OCI-LY7 (cell line): Measurements from ENCODE around the gene EYA3. TPM values are rescaled to one million over a fixed set of nuclear protein-coding genes. Genes with fewer than 3 reads are reported as not detected.

Source experiments
- BruUV-seq: library from RNA; stranded (reverse); fragments of 400-500 nt; replicated peaks from 2 replicates; lab custom pipeline; 2021; lab: Mats Ljungman, UMichigan
- CTCF ChIA-PET: fragments of 300-600 bp; sonication (Branson Sonifier 250); formaldehyde crosslinking; loops from one replicate; lab custom pipeline; 2022; ENCODE audit warnings: antibody characterized with exemption; ENCODE audit not compliant: unreplicated experiment; lab: Charles Lee
- POLR2A ChIA-PET: fragments of 300-600 bp; sonication (Branson Sonifier 250); formaldehyde crosslinking; loops from one replicate; lab custom pipeline; 2022; ENCODE audit warnings: antibody characterized with exemption; lab: Charles Lee
- DNase-seq: peaks from one replicate; pipeline ENCODE4 v3.0.0-alpha.2; 2015; ENCODE audit warnings: low spot score
- H2AFZ ChIP-seq: fragments of 200-600 bp; sonication (generic), shearing (Covaris generic); 2 replicates; pipeline ENCODE4 v1.6.1; 2014; ENCODE audit warnings: mild to moderate bottlenecking, antibody characterized with exemption, low read length, moderate library complexity
- H3K27ac ChIP-seq: fragments of 200-600 bp; sonication (generic); 2 replicates; pipeline ENCODE4 v1.5.1; 2014; ENCODE audit warnings: mixed run types, low read depth, mild to moderate bottlenecking, moderate library complexity, low read length, inconsistent platforms; ENCODE audit not compliant: poor library complexity, severe bottlenecking
- H3K36me3 ChIP-seq: fragments of 200-600 bp; sonication (generic); 2 replicates; pipeline ENCODE4 v1.6.1; 2014; ENCODE audit warnings: mild to moderate bottlenecking, antibody characterized with exemption, low read length, moderate library complexity, mixed read lengths; ENCODE audit not compliant: insufficient read depth
- H3K4me1 ChIP-seq: fragments of 200-600 bp; sonication (generic); 2 replicates; pipeline ENCODE4 v1.5.1; 2014; ENCODE audit warnings: mild to moderate bottlenecking, low read length; ENCODE audit not compliant: insufficient read depth, poor library complexity, severe bottlenecking
- H3K4me2 ChIP-seq: fragments of 200-600 bp; sonication (generic); 2 replicates; pipeline ENCODE4 v1.6.1; 2014; ENCODE audit warnings: mild to moderate bottlenecking, low read length
- H3K4me3 ChIP-seq: fragments of 200-600 bp; sonication (generic); 2 replicates; pipeline ENCODE4 v1.5.1; 2014; ENCODE audit warnings: mild to moderate bottlenecking, low read depth, low read length; ENCODE audit not compliant: poor library complexity, severe bottlenecking
- H3K79me2 ChIP-seq: fragments of 200-600 bp; sonication (generic); 2 replicates; pipeline ENCODE4 v1.6.1; 2016; ENCODE audit warnings: low read depth, mild to moderate bottlenecking, low read length, moderate library complexity, mixed read lengths; ENCODE audit not compliant: insufficient read depth
- H3K9me2 ChIP-seq: fragments of 200-600 bp; sonication (generic); 2 replicates; pipeline ENCODE4 v1.6.1; 2016; ENCODE audit warnings: mild to moderate bottlenecking, low read length, mixed read lengths; ENCODE audit not compliant: insufficient read depth
- H3K9me3 ChIP-seq: fragments of 200-600 bp; sonication (generic); 2 replicates; pipeline ENCODE4 v1.6.1; 2014; ENCODE audit warnings: mild to moderate bottlenecking, mixed run types, low read length, mixed read lengths
- H4K20me1 ChIP-seq: fragments of 200-600 bp; sonication (generic); 2 replicates; pipeline ENCODE4 v1.6.1; 2014; ENCODE audit warnings: mild to moderate bottlenecking, antibody characterized with exemption, low read length, moderate library complexity, mixed read lengths; ENCODE audit not compliant: insufficient read depth
- EZH2phosphoT487 ChIP-seq: fragments of 200-600 bp; sonication (generic); IDR thresholded peaks from 2 replicates; pipeline ENCODE4 v1.6.1; 2018; ENCODE audit warnings: low read depth, borderline replicate concordance, mild to moderate bottlenecking, mixed run types, antibody characterized with exemption, low read length, moderate library complexity, mixed read lengths
- intact Hi-C: fragments of 100-400 bp; cut with micrococcal nuclease; formaldehyde crosslinking; loops from one replicate; pipeline ENCODE4 v1.10.0; 2022; ENCODE audit not compliant: unreplicated experiment
- total RNA-seq, 2 experiments: library from RNA; depleted of rRNA in 1 of 2; stranded (reverse); fragments of >200 nt in 1 of 2; shearing (Covaris generic) in 1 of 2; gene quantifications; 2 replicates each; pipeline ENCODE4 v1.2.3, GENCODE V29; 2014 to 2022
- TF ChIP-seq, protein P1 (sequence below): fragments of 200-600 bp; sonication (generic); conservative IDR thresholded peaks from 2 replicates; pipeline ENCODE4 v1.5.1; 2014; ENCODE audit warnings: mild to moderate bottlenecking, antibody characterized with exemption, low read length, moderate library complexity, mixed read lengths

EYA3 gene
- total RNA-seq, 2 experiments from 2014 or later = 29.0 to 114 TPM

DNA sequence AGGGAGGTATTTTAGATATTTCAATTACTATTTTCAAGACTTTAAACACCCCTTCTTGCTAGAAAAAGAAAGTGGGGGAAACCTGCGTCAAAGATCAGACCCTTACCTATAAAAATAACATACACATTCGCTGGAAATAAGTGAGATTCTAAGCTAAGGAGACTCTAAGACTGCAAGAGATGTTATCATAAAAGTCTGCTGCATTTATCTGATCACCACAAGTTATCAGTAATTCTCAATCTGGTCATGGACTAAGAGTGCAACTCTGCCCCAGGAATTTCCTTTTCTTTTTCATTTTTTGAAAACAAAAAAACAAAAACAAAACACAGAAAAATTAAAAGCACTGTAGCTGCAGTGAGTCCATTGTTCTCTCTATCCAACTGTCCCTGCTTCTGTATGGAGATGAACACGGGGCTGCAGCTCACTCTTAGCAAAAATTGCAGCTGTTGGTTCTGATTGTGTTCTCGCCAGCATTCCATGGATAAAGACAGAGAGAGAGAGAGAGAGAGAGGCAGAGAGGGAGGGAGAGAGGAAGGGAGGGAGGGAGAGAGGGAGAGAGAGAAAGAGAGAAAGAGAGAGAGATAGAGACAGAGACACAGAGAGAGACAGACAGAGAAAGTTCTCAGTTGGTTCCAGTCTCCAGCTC is 114.5 kb downstream of the EYA3 start:
- no peak for DNase-seq
- POLR2A ChIA-PET = interaction anchor here (0.7 to 1.4 kb wide), 3 partner anchors 10 to 63 kb away, joined by 3 to 5 read pairs (median 4); no protein-coding TSS in a partner anchor
- TF ChIP-seq EZH2phosphoT487 = no peak
- TF ChIP-seq, protein P1, sequence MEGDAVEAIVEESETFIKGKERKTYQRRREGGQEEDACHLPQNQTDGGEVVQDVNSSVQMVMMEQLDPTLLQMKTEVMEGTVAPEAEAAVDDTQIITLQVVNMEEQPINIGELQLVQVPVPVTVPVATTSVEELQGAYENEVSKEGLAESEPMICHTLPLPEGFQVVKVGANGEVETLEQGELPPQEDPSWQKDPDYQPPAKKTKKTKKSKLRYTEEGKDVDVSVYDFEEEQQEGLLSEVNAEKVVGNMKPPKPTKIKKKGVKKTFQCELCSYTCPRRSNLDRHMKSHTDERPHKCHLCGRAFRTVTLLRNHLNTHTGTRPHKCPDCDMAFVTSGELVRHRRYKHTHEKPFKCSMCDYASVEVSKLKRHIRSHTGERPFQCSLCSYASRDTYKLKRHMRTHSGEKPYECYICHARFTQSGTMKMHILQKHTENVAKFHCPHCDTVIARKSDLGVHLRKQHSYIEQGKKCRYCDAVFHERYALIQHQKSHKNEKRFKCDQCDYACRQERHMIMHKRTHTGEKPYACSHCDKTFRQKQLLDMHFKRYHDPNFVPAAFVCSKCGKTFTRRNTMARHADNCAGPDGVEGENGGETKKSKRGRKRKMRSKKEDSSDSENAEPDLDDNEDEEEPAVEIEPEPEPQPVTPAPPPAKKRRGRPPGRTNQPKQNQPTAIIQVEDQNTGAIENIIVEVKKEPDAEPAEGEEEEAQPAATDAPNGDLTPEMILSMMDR = no peak

DNA sequence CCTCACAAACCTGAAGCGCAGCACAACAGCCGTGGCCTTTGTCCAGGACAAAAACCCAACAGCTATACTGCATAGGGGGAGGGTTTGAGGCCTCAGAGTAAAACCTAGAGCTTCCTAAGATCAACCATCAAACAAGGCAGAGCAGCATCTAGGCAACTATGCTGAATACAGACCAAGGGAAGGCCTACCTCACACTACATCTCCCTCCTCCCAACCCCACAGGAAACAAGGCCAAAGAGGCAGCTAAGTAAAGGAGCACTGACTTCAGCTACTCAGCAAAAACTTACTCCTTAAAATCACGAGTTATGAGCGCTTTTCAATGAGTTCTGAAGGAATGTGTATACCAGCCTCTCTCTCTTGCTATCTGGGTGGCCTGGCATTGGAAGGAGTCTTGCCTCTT is 116.3 kb downstream of the EYA3 start:
- CTCF ChIA-PET = no interaction called here

More for the DNA sequence above, 114.5 kb downstream of the EYA3 start:
- H3K79me2 ChIP-seq = no peaks in the 10 kb centered on the region
- CTCF ChIA-PET = interaction anchor here (0.6 kb wide), 2 partner anchors 105 to 287 kb away, joined by 3 read pairs; no protein-coding TSS in a partner anchor
- no peaks in the 10 kb centered on the region for H3K9me2 ChIP-seq
- no peak overlapping the region for H3K27ac ChIP-seq
- H3K4me3 ChIP-seq = no peak overlapping the region
- H2AFZ ChIP-seq = no peak overlapping the region
- no peaks in the 10 kb centered on the region for H3K4me1 ChIP-seq
- no peaks in the 10 kb centered on the region for H4K20me1 ChIP-seq
- no peaks in the 10 kb centered on the region for H3K9me3 ChIP-seq
- H3K36me3 ChIP-seq = peaks cover 70% of the 10 kb centered on the region
- H3K4me2 ChIP-seq = no peak overlapping the region
- TSS peak; percentile 54 for BruUV-seq
- intact Hi-C loops = no loop called here

More for the DNA sequence above, 116.3 kb downstream of the EYA3 start:
- BruUV-seq = no TSS peak
- no peaks in the 10 kb centered on the region for H3K9me3 ChIP-seq
- no peak overlapping the region for H3K4me3 ChIP-seq
- TF ChIP-seq, protein P1 = no peak
- no peak for TF ChIP-seq EZH2phosphoT487
- no peaks in the 10 kb centered on the region for H4K20me1 ChIP-seq
- no peak for DNase-seq
- H3K36me3 ChIP-seq = peaks cover 64% of the 10 kb centered on the region
- no peaks in the 10 kb centered on the region for H3K9me2 ChIP-seq
- no peaks in the 10 kb centered on the region for H3K79me2 ChIP-seq
- H2AFZ ChIP-seq = no peak overlapping the region
- H3K4me1 ChIP-seq = no peaks in the 10 kb centered on the region
- POLR2A ChIA-PET = interaction anchor here (0.6 to 1.2 kb wide), 5 partner anchors 8 to 819 kb away, joined by 3 to 4 read pairs (median 3); no protein-coding TSS in a partner anchor
- no peak overlapping the region for H3K27ac ChIP-seq
- intact Hi-C loops = no loop called here
- H3K4me2 ChIP-seq = no peak overlapping the region
